ENCODE data around the gene GATA5. TPM values are rescaled to one million over a fixed set of nuclear protein-coding genes. Genes with fewer than 3 reads are reported as not detected.

GATA5 gene
- total and polyA plus RNA-seq, 8 donors: 0.02 to 0.34 (median 0.15) TPM; not detected in 5

DNA sequence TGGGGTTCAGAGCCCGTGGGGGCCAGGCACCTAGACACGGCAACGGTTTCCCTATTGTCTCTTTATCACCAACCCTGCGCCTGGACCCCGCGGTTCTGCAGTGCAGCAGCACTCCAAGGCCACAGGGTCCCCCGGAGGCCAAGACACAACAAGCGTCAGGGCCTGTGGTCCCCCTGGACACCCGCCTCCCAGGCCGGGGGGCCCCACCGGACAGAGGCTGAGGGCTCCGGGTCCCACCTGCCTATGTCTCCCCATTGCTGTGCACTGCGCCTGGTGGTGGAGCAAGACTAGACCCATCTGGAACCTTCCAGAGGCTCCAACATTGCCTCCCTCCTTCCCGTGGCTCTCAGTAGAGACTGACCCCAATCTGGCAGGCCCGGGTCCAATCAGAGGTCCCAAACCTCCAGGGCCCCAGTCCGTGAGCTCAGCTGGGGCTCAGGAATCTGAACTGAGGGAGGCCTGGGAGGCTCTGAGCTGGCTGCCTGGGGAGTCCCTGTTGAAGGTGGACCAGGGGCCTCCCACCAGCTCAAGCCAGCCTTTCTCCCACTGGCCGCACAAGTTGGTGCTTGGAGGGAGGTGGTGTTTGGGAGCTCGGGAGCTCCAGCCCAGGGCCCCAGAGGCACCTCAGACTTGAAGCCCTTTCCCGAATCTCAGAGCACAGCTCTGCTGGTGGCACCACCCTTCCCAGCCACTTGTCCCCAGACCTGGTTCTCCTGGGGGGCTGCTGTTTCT lies 8.8 kb downstream of the GATA5 start:
- no peaks in the 10 kb centered on the region for H3K27me3 ChIP-seq

DNA sequence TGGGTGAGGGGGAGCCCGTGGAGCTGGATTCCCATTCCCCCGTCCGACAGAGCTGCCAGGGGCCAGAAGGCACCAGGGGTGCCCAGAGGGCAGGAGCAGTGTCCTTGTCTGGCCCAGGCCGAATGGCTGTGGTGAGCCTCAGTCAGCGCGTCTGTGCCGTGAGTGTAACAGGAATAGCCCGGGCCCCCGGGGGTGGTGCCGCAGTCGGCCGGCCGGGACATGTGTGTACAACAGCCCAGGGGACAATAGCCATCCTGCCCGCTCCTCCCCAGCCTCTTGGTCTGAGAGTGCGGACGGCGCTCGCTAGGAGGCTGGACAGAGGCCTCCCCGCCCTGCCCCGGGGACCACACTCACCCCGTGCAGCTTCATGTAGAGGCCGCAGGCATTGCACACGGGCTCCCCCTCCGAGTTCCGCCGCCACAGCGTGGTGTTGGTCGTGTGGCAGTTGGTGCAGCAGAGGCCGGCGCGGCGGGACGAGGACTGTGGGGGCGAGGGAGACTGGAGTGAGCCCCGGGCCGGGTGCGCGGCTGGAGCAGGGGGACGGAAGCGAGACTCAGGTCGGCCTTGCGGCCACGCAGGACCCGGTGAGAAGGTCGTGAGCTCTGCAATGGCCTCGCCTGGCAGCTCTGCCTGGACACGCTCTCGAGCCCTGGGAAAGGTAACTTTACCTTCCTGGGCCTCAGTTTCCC lies 9.6 kb downstream of the GATA5 start:
- Histone ChIP-seq H3K27ac (no peak overlapping the region), H3K4me1 (no peaks in the 10 kb centered on the region), H3K27me3 (no peaks in the 10 kb centered on the region), H3K9me3 (no peaks in the 10 kb centered on the region), H3K36me3 (no peaks in the 10 kb centered on the region), H3K4me3 (no peak overlapping the region)
- no peak for ATAC-seq
- intact Hi-C loops (cut with DNase I): no loop called here
- TF ChIP-seq CTCF (IDR thresholded peaks at IDR 0.05): no peak
- no peak for FAIRE-seq
- no peak for DNase-seq
- 70 to 77% methylated on average over 48 of the region's 48 CpGs for WGBS, 2 donors

More for the DNA sequence above, 8.8 kb downstream of the GATA5 start:
- ATAC-seq (no peak), FAIRE-seq (no peak), DNase-seq (no peak)
- Histone ChIP-seq H3K4me1 (no peaks in the 10 kb centered on the region), H3K4me3 (no peak overlapping the region), H3K9me3 (no peaks in the 10 kb centered on the region), H3K36me3 (no peaks in the 10 kb centered on the region), H3K27ac (no peak overlapping the region)
- no peak for TF ChIP-seq CTCF (IDR thresholded peaks at IDR 0.05)
- intact Hi-C loops (cut with DNase I): no loop called here
- 58 to 65% methylated on average over 17 to 19 of the region's 19 CpGs for WGBS, 2 donors

- intact Hi-C loops (cut with DNase I): no loop called here
- DNase-seq: no peak
- WGBS, 2 donors: 76 to 79% methylated on average over 9 to 10 of the region's 10 CpGs
- TF ChIP-seq CTCF (IDR thresholded peaks at IDR 0.05): no peak
- Histone ChIP-seq H3K9me3 (no peaks in the 10 kb centered on the region), H3K36me3 (no peaks in the 10 kb centered on the region), H3K4me1 (no peaks in the 10 kb centered on the region), H3K27me3 (no peaks in the 10 kb centered on the region), H3K4me3 (no peak overlapping the region), H3K27ac (no peak overlapping the region)
- no peak for ATAC-seq
- FAIRE-seq: no peak
These were observed 10.8 kb downstream of the GATA5 start for GRCh38 chr20:62464990-62465389.

DNA sequence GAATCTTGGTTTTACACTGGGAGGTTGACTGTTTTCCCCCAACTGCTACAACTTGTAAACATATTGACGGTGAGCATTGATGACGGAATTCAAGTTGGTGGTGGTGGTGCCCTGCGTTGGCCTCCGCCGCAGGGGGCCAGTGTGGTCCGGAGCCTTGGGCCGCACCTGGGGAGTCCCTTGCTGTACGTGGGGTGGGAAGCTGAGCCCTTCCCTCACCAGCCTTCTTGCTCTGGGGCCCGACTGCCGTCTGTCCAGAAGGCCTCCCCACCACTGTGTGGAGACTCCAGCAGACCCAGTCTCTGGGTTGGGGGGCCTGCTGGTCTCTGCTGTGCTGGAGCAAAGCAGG lies 11.4 kb downstream of the GATA5 start:
- 86 to 87% methylated on average over 10 of the region's 10 CpGs for WGBS, 2 donors
- DNase-seq (no peak), FAIRE-seq (no peak), ATAC-seq (no peak)
- Histone ChIP-seq H3K4me1 (no peaks in the 10 kb centered on the region), H3K4me3 (no peak overlapping the region), H3K9me3 (no peaks in the 10 kb centered on the region), H3K27me3 (no peaks in the 10 kb centered on the region), H3K36me3 (no peaks in the 10 kb centered on the region), H3K27ac (no peak overlapping the region)
- intact Hi-C loops (cut with DNase I): no loop called here
- no peak for TF ChIP-seq CTCF (IDR thresholded peaks at IDR 0.05)
